ENCODE results near the gene AFAP1L2. TPM values are rescaled to one million over a fixed set of nuclear protein-coding genes. Genes with fewer than 3 reads are reported as not detected.

AFAP1L2 gene
- total RNA-seq, 1 donor: 0.18 TPM

- no peak for DNase-seq (ENCODE audit: low read depth)
These were observed 36.8 kb upstream of the AFAP1L2 start for GRCh38 chr10:114441107-114441506.

DNA sequence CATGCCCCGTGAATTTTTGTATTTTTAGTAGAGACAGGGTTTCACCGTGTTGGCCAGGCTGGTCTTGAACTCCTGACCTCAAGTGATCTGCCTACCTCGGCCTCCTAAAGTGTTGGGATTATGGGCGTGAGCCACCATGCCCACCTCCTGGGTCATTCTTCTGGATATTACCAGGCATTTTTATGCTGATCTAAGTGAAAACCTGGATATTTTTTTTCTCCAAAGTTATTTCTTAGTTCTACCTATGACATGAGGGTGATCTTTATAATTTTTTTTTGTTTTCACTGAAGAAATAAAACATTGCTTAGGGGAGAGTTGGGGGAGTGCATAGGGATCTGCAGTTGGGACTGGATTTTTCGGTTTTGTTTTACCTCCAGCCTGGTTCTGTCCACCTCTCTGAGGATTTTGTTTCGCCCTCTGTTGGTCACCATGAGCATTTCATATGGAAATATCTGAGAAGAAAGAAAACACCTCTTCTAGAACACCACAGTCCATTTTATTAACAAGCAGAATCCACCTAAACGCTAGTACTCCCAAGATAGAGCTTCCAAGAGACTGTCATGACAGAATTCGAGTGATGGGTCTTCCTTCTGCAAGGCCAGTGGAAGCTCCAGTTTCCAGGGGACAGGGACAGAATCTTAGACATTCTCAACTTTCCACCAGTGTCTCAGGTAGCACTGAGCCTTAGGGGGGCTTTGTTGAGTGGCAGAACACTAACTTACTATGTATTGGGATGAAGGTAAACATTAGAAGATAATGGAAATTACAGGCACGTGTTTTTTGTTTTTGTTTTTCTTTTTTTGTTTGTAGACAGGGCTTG lies 33.4 kb upstream of the AFAP1L2 start:
- peak; percentile 22 for DNase-seq (ENCODE audit: low read depth)
- TF ChIP-seq, protein P1, sequence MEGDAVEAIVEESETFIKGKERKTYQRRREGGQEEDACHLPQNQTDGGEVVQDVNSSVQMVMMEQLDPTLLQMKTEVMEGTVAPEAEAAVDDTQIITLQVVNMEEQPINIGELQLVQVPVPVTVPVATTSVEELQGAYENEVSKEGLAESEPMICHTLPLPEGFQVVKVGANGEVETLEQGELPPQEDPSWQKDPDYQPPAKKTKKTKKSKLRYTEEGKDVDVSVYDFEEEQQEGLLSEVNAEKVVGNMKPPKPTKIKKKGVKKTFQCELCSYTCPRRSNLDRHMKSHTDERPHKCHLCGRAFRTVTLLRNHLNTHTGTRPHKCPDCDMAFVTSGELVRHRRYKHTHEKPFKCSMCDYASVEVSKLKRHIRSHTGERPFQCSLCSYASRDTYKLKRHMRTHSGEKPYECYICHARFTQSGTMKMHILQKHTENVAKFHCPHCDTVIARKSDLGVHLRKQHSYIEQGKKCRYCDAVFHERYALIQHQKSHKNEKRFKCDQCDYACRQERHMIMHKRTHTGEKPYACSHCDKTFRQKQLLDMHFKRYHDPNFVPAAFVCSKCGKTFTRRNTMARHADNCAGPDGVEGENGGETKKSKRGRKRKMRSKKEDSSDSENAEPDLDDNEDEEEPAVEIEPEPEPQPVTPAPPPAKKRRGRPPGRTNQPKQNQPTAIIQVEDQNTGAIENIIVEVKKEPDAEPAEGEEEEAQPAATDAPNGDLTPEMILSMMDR (IDR thresholded peaks at IDR 0.05; ENCODE audit: insufficient read depth, low read length): peak; percentile 44

More at GRCh38 chr10:114441107-114441506, 36.8 kb upstream of the AFAP1L2 start:
- no peak overlapping the region for H3K4me3 ChIP-seq (ENCODE audit: low read depth, low read length)
- TF ChIP-seq, protein P1 (IDR thresholded peaks at IDR 0.05; ENCODE audit: insufficient read depth, low read length): no peak

DNA sequence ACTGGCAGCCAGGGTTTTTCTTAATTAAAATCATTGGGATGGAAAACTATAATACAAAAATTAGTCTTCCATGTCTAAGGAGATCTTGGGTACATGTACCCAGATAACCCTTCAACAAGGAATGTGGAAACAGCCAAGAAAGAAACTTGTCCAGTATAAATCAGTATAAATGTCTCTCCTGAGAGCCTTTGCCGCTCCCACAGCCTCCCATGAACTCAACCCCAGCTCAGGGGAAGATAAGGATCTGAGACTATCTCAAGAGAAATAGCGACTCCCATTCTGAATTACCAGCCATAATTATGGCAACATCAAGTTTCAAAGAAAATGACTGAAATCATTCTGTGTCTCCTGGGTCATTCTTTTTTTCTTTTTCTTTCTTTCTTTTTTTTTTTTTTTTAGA lies 32.6 kb upstream of the AFAP1L2 start:
- TF ChIP-seq, protein P1 (IDR thresholded peaks at IDR 0.05; ENCODE audit: insufficient read depth, low read length): no peak
- no peak overlapping the region for H3K4me3 ChIP-seq (ENCODE audit: low read depth, low read length)
- DNase-seq (ENCODE audit: low read depth): no peak

More for the DNA sequence above, 33.4 kb upstream of the AFAP1L2 start:
- no peak overlapping the region for H3K4me3 ChIP-seq (ENCODE audit: low read depth, low read length)

DNA sequence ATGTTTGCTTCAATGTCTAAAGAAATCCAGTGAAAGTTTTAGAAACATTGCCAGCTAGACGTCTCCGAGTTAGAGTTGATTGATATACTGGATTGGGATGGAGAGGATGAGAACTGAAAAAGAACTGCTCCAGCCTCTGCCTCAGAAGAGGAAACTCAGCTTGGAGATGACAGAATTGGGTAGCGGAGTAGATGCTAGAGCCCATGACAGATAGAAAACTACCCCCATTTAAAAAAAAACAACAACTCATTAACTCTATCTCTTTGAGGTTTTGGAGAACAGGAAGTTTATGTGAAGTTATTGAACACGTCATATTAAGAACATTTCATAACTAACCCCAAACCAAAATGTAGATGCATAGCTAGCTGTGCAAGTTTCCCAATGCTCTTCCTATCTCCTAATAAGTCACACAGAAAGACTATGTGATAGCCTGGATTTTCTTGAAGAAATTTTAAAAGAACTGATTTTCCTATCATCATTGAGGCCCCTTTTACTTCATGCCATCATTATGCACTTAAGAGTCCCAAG lies 28.3 kb upstream of the AFAP1L2 start:
- no peak for DNase-seq (ENCODE audit: low read depth)
- H3K4me3 ChIP-seq (ENCODE audit: low read depth, low read length): no peak overlapping the region
- TF ChIP-seq, protein P1 (IDR thresholded peaks at IDR 0.05; ENCODE audit: insufficient read depth, low read length): no peak

- no peak overlapping the region for H3K4me3 ChIP-seq (ENCODE audit: low read depth, low read length)
- no peak for DNase-seq (ENCODE audit: low read depth)
- TF ChIP-seq, protein P1 (IDR thresholded peaks at IDR 0.05; ENCODE audit: insufficient read depth, low read length): no peak
These were observed 27.3 kb upstream of the AFAP1L2 start for GRCh38 chr10:114431414-114432135.

- H3K4me3 ChIP-seq (ENCODE audit: low read depth, low read length): no peak overlapping the region
- TF ChIP-seq, protein P1 (IDR thresholded peaks at IDR 0.05; ENCODE audit: insufficient read depth, low read length): no peak
- no peak for DNase-seq (ENCODE audit: low read depth)
These were observed 26.5 kb upstream of the AFAP1L2 start for GRCh38 chr10:114430688-114431413.
